ENCODE data around the gene GAA. TPM values are rescaled to one million over a fixed set of nuclear protein-coding genes. Genes with fewer than 3 reads are reported as not detected.

Gene GAA
- polyA plus RNA-seq, 1 of the 3 experiments (the other 2 are of a cell fraction), result 27.3 TPM

DNA sequence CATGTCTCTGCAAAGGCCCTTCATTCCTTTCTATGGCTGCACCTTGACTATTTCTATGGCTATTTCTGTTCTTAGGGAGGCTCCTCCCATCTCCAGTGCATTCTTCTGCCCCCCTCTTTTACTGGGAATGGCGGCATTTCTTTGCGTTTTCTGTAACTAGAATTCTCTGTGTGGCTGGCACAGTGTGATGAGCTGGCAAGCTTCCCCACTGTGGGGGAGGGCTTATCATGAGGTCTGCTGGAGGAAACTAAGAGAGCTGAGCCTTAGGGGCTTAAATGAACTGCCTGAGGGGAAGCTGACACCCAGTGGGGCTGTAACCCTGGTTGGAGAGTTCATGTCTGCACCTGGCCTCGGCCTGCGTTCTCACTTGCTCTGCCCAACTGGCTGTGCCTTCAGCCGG, 67.0 kb downstream of the GAA start:
- no peaks in the 10 kb centered on the region for H3K4me1 ChIP-seq (ENCODE audit: control insufficient read depth in 1 of 2, insufficient read depth in 2 of 2, low read depth in 1 of 2, low read length in 1 of 2)

DNA sequence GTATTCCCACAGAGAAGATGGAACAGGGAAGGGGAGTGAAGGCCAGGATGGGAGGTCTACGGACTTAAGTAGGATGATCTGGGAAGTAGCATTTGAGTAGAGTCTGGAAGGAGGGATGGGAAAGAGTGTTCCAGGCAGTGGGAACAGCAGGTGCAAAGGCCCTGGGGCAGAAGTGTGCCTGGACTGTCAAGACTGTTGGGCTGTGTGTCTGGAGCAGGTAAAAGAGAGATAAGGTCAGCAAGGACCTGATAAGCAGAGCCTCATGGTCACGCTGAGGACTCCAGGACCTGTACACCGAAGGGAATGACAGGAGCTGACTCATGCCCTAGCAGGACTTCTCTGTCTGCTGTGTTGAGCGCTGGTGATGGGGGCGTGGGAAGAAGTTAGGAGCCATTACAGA, 67.7 kb downstream of the GAA start:
- Histone ChIP-seq H3F3A (replicated peaks; ENCODE audit: insufficient read depth) (no peaks in the 10 kb centered on the region), H4K20me1 (ENCODE audit: insufficient read depth) (no peaks in the 10 kb centered on the region), H3K9me2 (no peaks in the 10 kb centered on the region), H3K9me3 (no peaks in the 10 kb centered on the region), H3K27me3 (ENCODE audit: insufficient read depth) (no peaks in the 10 kb centered on the region; the same call in none of the 2 replicates), H3K27ac (ENCODE audit: low read depth in 2 of 2, low read length in 1 of 2) (no peak overlapping the region), H3K9ac (no peak overlapping the region), H2AFZ (ENCODE audit: low read depth) (no peak overlapping the region), H3K79me2 (ENCODE audit: insufficient read depth) (no peaks in the 10 kb centered on the region), H3K4me1 (ENCODE audit: control insufficient read depth in 1 of 2, insufficient read depth in 2 of 2, low read depth in 1 of 2, low read length in 1 of 2) (no peaks in the 10 kb centered on the region), H3K4me3 (ENCODE audit: low read depth in 2 of 2, low read length in 1 of 2) (no peak overlapping the region), H3K4me2 (no peak overlapping the region), H3K36me3 (replicated peaks in 1 of 2; ENCODE audit: control insufficient read depth in 1 of 2, insufficient read depth in 2 of 2, low read length in 1 of 2) (no peaks in the 10 kb centered on the region)
- ChIA-PET CTCF (no interaction called here), POLR2A (interaction anchor here (0.7 kb wide), 1 partner anchor 23 kb away, joined by 3 read pairs; no protein-coding TSS in a partner anchor)
- WGBS (ENCODE audit: low lambda C conversion rate), result 78% methylated on average over 5 of the region's 5 CpGs
- TF ChIP-seq NFIC (IDR thresholded peaks at IDR 0.05; ENCODE audit: borderline replicate concordance) (no peak), SIN3A (IDR thresholded peaks at IDR 0.05; ENCODE audit: borderline replicate concordance, low read depth, low read length) (no peak), RFX5 (IDR thresholded peaks at IDR 0.05; ENCODE audit: low read length) (no peak), TAF1 (IDR thresholded peaks at IDR 0.05; ENCODE audit: borderline replicate concordance, low read depth, low read length) (no peak), RXRA (IDR thresholded peaks at IDR 0.05; ENCODE audit: borderline replicate concordance, low read depth) (no peak), NRF1 (IDR thresholded peaks at IDR 0.05; ENCODE audit: low read depth, low read length) (no peak), MEF2A (IDR thresholded peaks at IDR 0.05; ENCODE audit: borderline replicate concordance, low read depth) (no peak), RAD21 (IDR thresholded peaks at IDR 0.05; ENCODE audit: low read length) (no peak), SMC3 (IDR thresholded peaks at IDR 0.05; ENCODE audit: low read depth, low read length) (no peak), FOXM1 (IDR thresholded peaks at IDR 0.05; ENCODE audit: low read depth) (no peak), TCF12 (IDR thresholded peaks at IDR 0.05) (no peak), JUND (IDR thresholded peaks at IDR 0.05) (no peak)
- TF ChIP-seq, protein P1, sequence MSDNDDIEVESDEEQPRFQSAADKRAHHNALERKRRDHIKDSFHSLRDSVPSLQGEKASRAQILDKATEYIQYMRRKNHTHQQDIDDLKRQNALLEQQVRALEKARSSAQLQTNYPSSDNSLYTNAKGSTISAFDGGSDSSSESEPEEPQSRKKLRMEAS (IDR thresholded peaks at IDR 0.05; ENCODE audit: low read depth), result no peak
- TF ChIP-seq, protein P2, sequence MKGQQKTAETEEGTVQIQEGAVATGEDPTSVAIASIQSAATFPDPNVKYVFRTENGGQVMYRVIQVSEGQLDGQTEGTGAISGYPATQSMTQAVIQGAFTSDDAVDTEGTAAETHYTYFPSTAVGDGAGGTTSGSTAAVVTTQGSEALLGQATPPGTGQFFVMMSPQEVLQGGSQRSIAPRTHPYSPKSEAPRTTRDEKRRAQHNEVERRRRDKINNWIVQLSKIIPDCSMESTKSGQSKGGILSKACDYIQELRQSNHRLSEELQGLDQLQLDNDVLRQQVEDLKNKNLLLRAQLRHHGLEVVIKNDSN (IDR thresholded peaks at IDR 0.05; ENCODE audit: borderline replicate concordance, low read depth), result no peak
- TF ChIP-seq, protein P3, sequence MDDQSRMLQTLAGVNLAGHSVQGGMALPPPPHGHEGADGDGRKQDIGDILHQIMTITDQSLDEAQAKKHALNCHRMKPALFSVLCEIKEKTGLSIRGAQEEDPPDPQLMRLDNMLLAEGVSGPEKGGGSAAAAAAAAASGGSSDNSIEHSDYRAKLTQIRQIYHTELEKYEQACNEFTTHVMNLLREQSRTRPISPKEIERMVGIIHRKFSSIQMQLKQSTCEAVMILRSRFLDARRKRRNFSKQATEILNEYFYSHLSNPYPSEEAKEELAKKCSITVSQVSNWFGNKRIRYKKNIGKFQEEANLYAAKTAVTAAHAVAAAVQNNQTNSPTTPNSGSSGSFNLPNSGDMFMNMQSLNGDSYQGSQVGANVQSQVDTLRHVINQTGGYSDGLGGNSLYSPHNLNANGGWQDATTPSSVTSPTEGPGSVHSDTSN (IDR thresholded peaks at IDR 0.05), result no peak
- no peak for DNase-seq

More for the DNA sequence above, 67.0 kb downstream of the GAA start:
- no peaks in the 10 kb centered on the region for H4K20me1 ChIP-seq (ENCODE audit: insufficient read depth)
- H3K79me2 ChIP-seq (ENCODE audit: insufficient read depth), result no peaks in the 10 kb centered on the region
- H3K9me2 ChIP-seq, result no peaks in the 10 kb centered on the region
- ChIA-PET CTCF (interaction anchor here (0.9 kb wide), 1 partner anchor 10 kb away, joined by 4 read pairs; no protein-coding TSS in a partner anchor), POLR2A (interaction anchor here (0.6 to 0.7 kb wide), 2 partner anchors 22 to 35 kb away, joined by 3 read pairs; no protein-coding TSS in a partner anchor)
- H3K4me3 ChIP-seq (ENCODE audit: low read depth in 2 of 2, low read length in 1 of 2), result no peak overlapping the region
- no peak overlapping the region for H2AFZ ChIP-seq (ENCODE audit: low read depth)
- H3K9ac ChIP-seq, result no peak overlapping the region
- no peak overlapping the region for H3K4me2 ChIP-seq
- no peak overlapping the region for H3K27ac ChIP-seq (ENCODE audit: low read depth in 2 of 2, low read length in 1 of 2)
- H3K27me3 ChIP-seq (ENCODE audit: insufficient read depth), result no peaks in the 10 kb centered on the region; the same call in none of the 2 replicates
- H3K36me3 ChIP-seq (replicated peaks in 1 of 2; ENCODE audit: control insufficient read depth in 1 of 2, insufficient read depth in 2 of 2, low read length in 1 of 2), result no peaks in the 10 kb centered on the region
- no peaks in the 10 kb centered on the region for H3K9me3 ChIP-seq
- no peak for DNase-seq
- 82% methylated on average over 4 of the region's 5 CpGs for WGBS (ENCODE audit: low lambda C conversion rate)
- TF ChIP-seq RAD21 (IDR thresholded peaks at IDR 0.05; ENCODE audit: low read length) (no peak), FOSL2 (IDR thresholded peaks at IDR 0.05; ENCODE audit: borderline replicate concordance, low read depth) (no peak), NRF1 (IDR thresholded peaks at IDR 0.05; ENCODE audit: low read depth, low read length) (no peak), RXRA (IDR thresholded peaks at IDR 0.05; ENCODE audit: borderline replicate concordance, low read depth) (no peak), TCF12 (IDR thresholded peaks at IDR 0.05) (no peak), RFX5 (IDR thresholded peaks at IDR 0.05; ENCODE audit: low read length) (no peak), EP300 (IDR thresholded peaks at IDR 0.05; ENCODE audit: borderline replicate concordance in 1 of 2, low read depth in 1 of 2, low read length in 1 of 2) (no peak), FOXM1 (IDR thresholded peaks at IDR 0.05; ENCODE audit: low read depth) (no peak), JUND (IDR thresholded peaks at IDR 0.05) (no peak), ELF1 (IDR thresholded peaks at IDR 0.05) (no peak), FOXJ3 (CRISPR knock-in tag; IDR thresholded peaks at IDR 0.05) (no peak), MXI1 (IDR thresholded peaks at IDR 0.05; ENCODE audit: low read depth, low read length) (no peak)
- H3F3A ChIP-seq (replicated peaks; ENCODE audit: insufficient read depth), result no peaks in the 10 kb centered on the region
